ENCODE data around the gene CARD19. TPM values are rescaled to one million over a fixed set of nuclear protein-coding genes. Genes with fewer than 3 reads are reported as not detected.

CARD19 gene
- total RNA-seq, 1 donor from 2014 or later: 63.3 TPM

- Histone ChIP-seq H3K4me3 (no peak overlapping the region), H3K27me3 (no peaks in the 10 kb centered on the region), H3K4me1 (no peaks in the 10 kb centered on the region), H3K27ac (no peak overlapping the region), H3K9me3 (no peaks in the 10 kb centered on the region), H3K36me3 (no peaks in the 10 kb centered on the region)
- TF ChIP-seq, protein P1, sequence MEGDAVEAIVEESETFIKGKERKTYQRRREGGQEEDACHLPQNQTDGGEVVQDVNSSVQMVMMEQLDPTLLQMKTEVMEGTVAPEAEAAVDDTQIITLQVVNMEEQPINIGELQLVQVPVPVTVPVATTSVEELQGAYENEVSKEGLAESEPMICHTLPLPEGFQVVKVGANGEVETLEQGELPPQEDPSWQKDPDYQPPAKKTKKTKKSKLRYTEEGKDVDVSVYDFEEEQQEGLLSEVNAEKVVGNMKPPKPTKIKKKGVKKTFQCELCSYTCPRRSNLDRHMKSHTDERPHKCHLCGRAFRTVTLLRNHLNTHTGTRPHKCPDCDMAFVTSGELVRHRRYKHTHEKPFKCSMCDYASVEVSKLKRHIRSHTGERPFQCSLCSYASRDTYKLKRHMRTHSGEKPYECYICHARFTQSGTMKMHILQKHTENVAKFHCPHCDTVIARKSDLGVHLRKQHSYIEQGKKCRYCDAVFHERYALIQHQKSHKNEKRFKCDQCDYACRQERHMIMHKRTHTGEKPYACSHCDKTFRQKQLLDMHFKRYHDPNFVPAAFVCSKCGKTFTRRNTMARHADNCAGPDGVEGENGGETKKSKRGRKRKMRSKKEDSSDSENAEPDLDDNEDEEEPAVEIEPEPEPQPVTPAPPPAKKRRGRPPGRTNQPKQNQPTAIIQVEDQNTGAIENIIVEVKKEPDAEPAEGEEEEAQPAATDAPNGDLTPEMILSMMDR (IDR thresholded peaks at IDR 0.05): no peak
- TF ChIP-seq POLR2AphosphoS5 (IDR thresholded peaks at IDR 0.05; ENCODE audit: insufficient read depth in 1 of 2, low read depth in 1 of 2) (no peak), POLR2A (IDR thresholded peaks at IDR 0.05) (no peak)
- DNase-seq (ENCODE audit: extremely low spot score in 2 of 2): peak; percentile 31 to 60
- intact Hi-C loops (cut with DNase I): no loop called here
Measured at GRCh38 chr9:93085676-93086075, 10.3 kb upstream of the CARD19 start.

DNA sequence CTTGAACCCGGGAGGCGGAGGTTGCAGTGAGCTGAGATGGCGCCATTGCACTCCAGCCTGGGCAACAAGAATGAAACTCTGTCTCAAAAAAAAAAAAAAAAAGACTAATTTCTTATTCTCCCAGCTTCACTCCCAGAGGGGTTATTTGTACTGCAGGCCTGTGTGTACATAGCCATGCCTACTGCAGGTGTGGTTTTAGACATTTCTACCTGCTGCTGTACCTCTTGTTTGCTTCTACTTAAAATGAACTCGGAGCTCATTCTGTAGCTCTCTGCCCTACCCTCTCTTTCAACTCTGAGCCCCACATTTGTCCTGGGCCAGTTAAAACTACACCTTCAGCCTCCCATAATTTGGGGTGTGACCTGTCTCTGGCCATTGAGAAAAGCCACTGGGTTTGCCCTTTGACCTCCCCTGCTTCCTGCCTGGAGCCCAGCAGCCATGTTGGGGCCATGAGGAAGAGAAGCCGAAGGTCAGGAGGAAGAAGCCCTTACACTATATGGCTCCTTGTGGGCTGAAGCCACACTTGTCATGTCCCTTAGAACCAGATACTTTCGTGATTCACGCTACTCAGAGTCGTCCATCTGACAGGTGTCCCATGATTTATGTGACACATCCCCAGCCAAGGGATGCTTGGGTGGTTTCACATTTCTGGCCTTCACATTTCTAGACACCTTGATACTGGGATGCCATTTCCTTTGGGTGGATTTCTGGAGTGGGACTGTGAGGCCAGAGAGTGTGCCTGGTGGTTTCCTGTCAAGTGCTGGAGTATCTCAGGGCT, 9.4 kb upstream of the CARD19 start:
- peak; percentile 61 to 62 for DNase-seq (ENCODE audit: extremely low spot score in 2 of 2)
- no peak overlapping the region for H3K27ac ChIP-seq
- H3K36me3 ChIP-seq: no peaks in the 10 kb centered on the region
- TF ChIP-seq, protein P1 (IDR thresholded peaks at IDR 0.05): no peak
- no peak for TF ChIP-seq POLR2A (IDR thresholded peaks at IDR 0.05)
- no peak for TF ChIP-seq POLR2AphosphoS5 (IDR thresholded peaks at IDR 0.05; ENCODE audit: insufficient read depth in 1 of 2, low read depth in 1 of 2)
- intact Hi-C loops (cut with DNase I): no loop called here
- no peaks in the 10 kb centered on the region for H3K4me1 ChIP-seq
- H3K27me3 ChIP-seq: no peaks in the 10 kb centered on the region
- H3K4me3 ChIP-seq: no peak overlapping the region
- H3K9me3 ChIP-seq: peaks cover 7% of the 10 kb centered on the region

GRCh38 chr9:93087971-93088655, 7.9 kb upstream of the CARD19 start:
- H3K4me1 ChIP-seq: peaks cover 5% of the 10 kb centered on the region
- DNase-seq (ENCODE audit: extremely low spot score in 2 of 2): peak; percentile 62 to 84
- TF ChIP-seq POLR2A (IDR thresholded peaks at IDR 0.05) (no peak), POLR2AphosphoS5 (IDR thresholded peaks at IDR 0.05; ENCODE audit: insufficient read depth in 1 of 2, low read depth in 1 of 2) (no peak)
- TF ChIP-seq, protein P1 (IDR thresholded peaks at IDR 0.05): no peak
- H3K27me3 ChIP-seq: no peaks in the 10 kb centered on the region
- H3K36me3 ChIP-seq: no peaks in the 10 kb centered on the region
- no peak overlapping the region for H3K27ac ChIP-seq
- intact Hi-C loops (cut with DNase I): no loop called here
- no peak overlapping the region for H3K4me3 ChIP-seq
- peaks cover 7% of the 10 kb centered on the region for H3K9me3 ChIP-seq

- DNase-seq (ENCODE audit: extremely low spot score in 2 of 2): peak; percentile 40 to 49
- TF ChIP-seq, protein P1 (IDR thresholded peaks at IDR 0.05): no peak
- TF ChIP-seq POLR2A (IDR thresholded peaks at IDR 0.05): no peak
- no peak for TF ChIP-seq POLR2AphosphoS5 (IDR thresholded peaks at IDR 0.05; ENCODE audit: insufficient read depth in 1 of 2, low read depth in 1 of 2)
- Histone ChIP-seq H3K36me3 (no peaks in the 10 kb centered on the region), H3K27me3 (no peaks in the 10 kb centered on the region), H3K27ac (no peak overlapping the region), H3K9me3 (peaks cover 7% of the 10 kb centered on the region), H3K4me3 (no peak overlapping the region), H3K4me1 (peaks cover 8% of the 10 kb centered on the region)
- intact Hi-C loops (cut with DNase I): no loop called here
Measured at GRCh38 chr9:93088656-93089015, 7.4 kb upstream of the CARD19 start.

DNA sequence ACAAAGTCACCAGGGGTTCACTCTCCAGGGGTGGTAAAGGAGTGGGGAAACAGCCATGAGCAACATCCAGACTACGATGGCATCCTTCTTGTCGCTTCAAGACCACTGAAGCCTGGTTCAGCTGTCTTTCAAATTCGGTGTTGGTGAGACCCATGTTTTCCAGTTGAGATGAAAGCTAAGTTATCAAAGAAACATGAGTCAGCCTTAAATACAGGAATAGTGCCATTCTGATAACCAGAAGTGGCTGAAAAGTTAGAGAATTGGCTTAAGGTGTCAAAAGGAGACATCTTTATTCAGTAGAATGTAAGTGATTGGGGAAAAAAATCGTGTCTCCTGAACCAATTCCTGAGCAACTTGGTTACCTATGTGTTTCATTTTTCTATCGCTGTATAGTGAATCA, 7.0 kb upstream of the CARD19 start:
- TF ChIP-seq, protein P1 (IDR thresholded peaks at IDR 0.05): no peak
- TF ChIP-seq POLR2AphosphoS5 (IDR thresholded peaks at IDR 0.05; ENCODE audit: insufficient read depth in 1 of 2, low read depth in 1 of 2) (no peak), POLR2A (IDR thresholded peaks at IDR 0.05) (no peak)
- no peaks in the 10 kb centered on the region for H3K36me3 ChIP-seq
- H3K4me1 ChIP-seq: peaks cover 12% of the 10 kb centered on the region
- H3K4me3 ChIP-seq: no peak overlapping the region
- peaks cover 7% of the 10 kb centered on the region for H3K9me3 ChIP-seq
- H3K27ac ChIP-seq: no peak overlapping the region
- H3K27me3 ChIP-seq: no peaks in the 10 kb centered on the region
- DNase-seq (ENCODE audit: extremely low spot score in 2 of 2): no peak
- intact Hi-C loops (cut with DNase I): no loop called here
